ENCODE results near the gene FOXC1.

Gene FOXC1

GRCh38 chr6:1616701-1617463 is 7.2 kb downstream of the FOXC1 start:
- peaks cover 42% of the 10 kb centered on the region for H3K4me1 Mint-ChIP-seq
- no peak for TF ChIP-seq CTCF (IDR thresholded peaks at IDR 0.05; ENCODE audit: unreplicated experiment in 3 of 3)
- peaks cover 19% of the 10 kb centered on the region for H3K36me3 Mint-ChIP-seq (ENCODE audit: low read depth)
- peaks cover 77% of the 10 kb centered on the region for H3K27me3 Mint-ChIP-seq (ENCODE audit: low read depth)
- peak overlapping the region; percentile 58 to 84 (median 70) for H3K27ac Mint-ChIP-seq
- H3K4me3 Mint-ChIP-seq: peak overlapping the region; percentile 45 to 69 (median 48)
- H3K9me3 Mint-ChIP-seq: no peaks in the 10 kb centered on the region

GRCh38 chr6:1617466-1618310 is 8.0 kb downstream of the FOXC1 start:
- Mint-ChIP-seq H3K27ac (peak overlapping the region; percentile 58 to 84 (median 70)), H3K9me3 (no peaks in the 10 kb centered on the region), H3K4me3 (peak overlapping the region; percentile 32 to 69 (median 48)), H3K4me1 (peaks cover 43% of the 10 kb centered on the region), H3K27me3 (ENCODE audit: low read depth) (peaks cover 77% of the 10 kb centered on the region), H3K36me3 (ENCODE audit: low read depth) (peaks cover 11% of the 10 kb centered on the region)
- TF ChIP-seq CTCF (IDR thresholded peaks at IDR 0.05; ENCODE audit: unreplicated experiment in 3 of 3): no peak

GRCh38 chr6:1618311-1619097 is 8.8 kb downstream of the FOXC1 start:
- no peaks in the 10 kb centered on the region for H3K9me3 Mint-ChIP-seq
- peaks cover 40% of the 10 kb centered on the region for H3K4me1 Mint-ChIP-seq
- H3K27ac Mint-ChIP-seq: peak overlapping the region; percentile 70 to 84 (median 79)
- H3K36me3 Mint-ChIP-seq (ENCODE audit: low read depth): peaks cover 3% of the 10 kb centered on the region
- no peak for TF ChIP-seq CTCF (IDR thresholded peaks at IDR 0.05; ENCODE audit: unreplicated experiment in 3 of 3)
- peak overlapping the region; percentile 40 to 69 (median 48) for H3K4me3 Mint-ChIP-seq
- peaks cover 77% of the 10 kb centered on the region for H3K27me3 Mint-ChIP-seq (ENCODE audit: low read depth)

GRCh38 chr6:1619098-1619672 is 9.5 kb downstream of the FOXC1 start:
- Mint-ChIP-seq H3K36me3 (ENCODE audit: low read depth) (no peaks in the 10 kb centered on the region), H3K27me3 (ENCODE audit: low read depth) (peaks cover 77% of the 10 kb centered on the region), H3K4me1 (peaks cover 39% of the 10 kb centered on the region), H3K4me3 (peak overlapping the region in 1 of 3 experiments; percentile 34), H3K9me3 (no peaks in the 10 kb centered on the region), H3K27ac (no peak overlapping the region)
- no peak for TF ChIP-seq CTCF (IDR thresholded peaks at IDR 0.05; ENCODE audit: unreplicated experiment in 3 of 3)

GRCh38 chr6:1619673-1620503 is 10.2 kb downstream of the FOXC1 start:
- TF ChIP-seq CTCF (IDR thresholded peaks at IDR 0.05; ENCODE audit: unreplicated experiment in 3 of 3): no peak
- Mint-ChIP-seq H3K27me3 (ENCODE audit: low read depth) (peaks cover 84% of the 10 kb centered on the region), H3K4me1 (peaks cover 39% of the 10 kb centered on the region), H3K4me3 (peak overlapping the region in 2 of 3 experiments; percentile 37 to 44), H3K27ac (peak overlapping the region in 1 of 3 experiments; percentile 55), H3K9me3 (no peaks in the 10 kb centered on the region), H3K36me3 (ENCODE audit: low read depth) (no peaks in the 10 kb centered on the region)
